Measurements from ENCODE around the gene KCNK1. TPM values are rescaled to one million over a fixed set of nuclear protein-coding genes. Genes with fewer than 3 reads are reported as not detected.
"Not testable (repeated sequence)": the region's sequence is repeated elsewhere in the genome, so short reads cannot be mapped to it uniquely, and the experiment has no call there.

The KCNK1 gene
- total RNA-seq, 1 experiment from 2014 or later, result 60.6 TPM

- Histone ChIP-seq H3K9me2 (ENCODE audit: insufficient read depth) (no peaks in the 10 kb centered on the region), H3K36me3 (ENCODE audit: low read depth) (peaks cover 25% of the 10 kb centered on the region), H3K4me3 (peak overlapping the region; percentile 62), H3K9me3 (ENCODE audit: insufficient read depth, low read depth) (no peaks in the 10 kb centered on the region), H3K4me2 (peak overlapping the region; percentile 87), H3K27me3 (ENCODE audit: insufficient read depth, low read depth) (no peaks in the 10 kb centered on the region), H3K79me2 (ENCODE audit: low read depth) (peaks cover 56% of the 10 kb centered on the region), H3F3A (ENCODE audit: insufficient read depth, low read depth) (peaks cover 35% of the 10 kb centered on the region; the same call in 1 of the 2 replicates), H2AFZ (peak overlapping the region; percentile 81), H4K20me1 (ENCODE audit: insufficient read depth) (no peaks in the 10 kb centered on the region), H3K27ac (peak overlapping the region; percentile 88), H3K4me1 (replicated peaks; ENCODE audit: insufficient read depth) (peaks cover 25% of the 10 kb centered on the region)
- TF ChIP-seq EZH2 (IDR thresholded peaks at IDR 0.05; ENCODE audit: low read depth) (no peak), CTCF (conservative IDR thresholded peaks at IDR 0.05) (no peak)
- intact Hi-C loops (cut with micrococcal nuclease; ENCODE audit: unreplicated experiment), result loop anchor here (1.0 to 10.0 kb wide), 7 partner anchors 21 to 450 kb away; no protein-coding TSS in a partner anchor
- CTCF ChIA-PET, result no interaction called here
- peak; percentile 65 to 79 for DNase-seq
- POLR2A ChIA-PET (ENCODE audit: unreplicated experiment), result interaction anchor here (0.6 to 0.7 kb wide), 2 partner anchors 176 to 600 kb away, joined by 3 to 4 read pairs; no protein-coding TSS in a partner anchor
- BruUV-seq (replicated peaks), result TSS peak; percentile 39
Measured at GRCh38 chr1:233614743-233615521, 1.0 kb downstream of the KCNK1 start.

- ChIA-PET POLR2A (ENCODE audit: unreplicated experiment) (no interaction called here), CTCF (no interaction called here)
- TF ChIP-seq EZH2 (IDR thresholded peaks at IDR 0.05; ENCODE audit: low read depth), result no peak
- TF ChIP-seq CTCF (conservative IDR thresholded peaks at IDR 0.05), result no peak
- peak overlapping the region; percentile 81 for H2AFZ ChIP-seq
- peaks cover 30% of the 10 kb centered on the region for H3K36me3 ChIP-seq (ENCODE audit: low read depth)
- H3F3A ChIP-seq (ENCODE audit: insufficient read depth, low read depth), result peaks cover 35% of the 10 kb centered on the region; the same call in 1 of the 2 replicates
- H3K4me2 ChIP-seq, result peak overlapping the region; percentile 87
- peaks cover 62% of the 10 kb centered on the region for H3K79me2 ChIP-seq (ENCODE audit: low read depth)
- peaks cover 25% of the 10 kb centered on the region for H3K4me1 ChIP-seq (replicated peaks; ENCODE audit: insufficient read depth)
- H3K9me2 ChIP-seq (ENCODE audit: insufficient read depth), result no peaks in the 10 kb centered on the region
- BruUV-seq (replicated peaks), result no TSS peak
- peak overlapping the region; percentile 62 for H3K4me3 ChIP-seq
- no peaks in the 10 kb centered on the region for H3K9me3 ChIP-seq (ENCODE audit: insufficient read depth, low read depth)
- peak overlapping the region; percentile 88 for H3K27ac ChIP-seq
- no peaks in the 10 kb centered on the region for H4K20me1 ChIP-seq (ENCODE audit: insufficient read depth)
- intact Hi-C loops (cut with micrococcal nuclease; ENCODE audit: unreplicated experiment), result loop anchor here (1.0 to 10.0 kb wide), 7 partner anchors 21 to 449 kb away; no protein-coding TSS in a partner anchor
- DNase-seq, result no peak
- no peaks in the 10 kb centered on the region for H3K27me3 ChIP-seq (ENCODE audit: insufficient read depth, low read depth)
Measured at GRCh38 chr1:233615571-233615970, 1.7 kb downstream of the KCNK1 start.

DNA sequence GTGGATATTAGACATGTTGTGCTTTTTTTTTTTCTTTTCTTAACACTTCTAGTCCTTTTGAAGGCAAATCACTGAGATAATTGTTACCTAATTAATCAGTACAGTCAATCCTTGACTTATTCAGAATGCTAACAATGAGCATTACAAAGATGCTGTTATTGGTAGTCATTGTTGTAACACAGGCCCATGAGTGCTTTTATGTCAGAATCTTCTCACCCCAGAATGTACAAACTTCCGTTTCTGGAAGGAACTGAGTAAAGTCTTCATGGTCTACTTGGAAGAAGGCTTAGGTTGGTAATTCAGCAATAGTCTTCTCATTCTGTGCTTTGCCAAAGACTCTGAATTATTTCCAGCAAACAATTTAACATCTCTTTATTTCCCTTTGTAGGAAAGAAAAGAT is 3.1 kb downstream of the KCNK1 start:
- peaks cover 34% of the 10 kb centered on the region; the same call in 1 of the 2 replicates for H3F3A ChIP-seq (ENCODE audit: insufficient read depth, low read depth)
- no peaks in the 10 kb centered on the region for H3K27me3 ChIP-seq (ENCODE audit: insufficient read depth, low read depth)
- BruUV-seq (replicated peaks), result no TSS peak
- peak overlapping the region; percentile 88 for H3K27ac ChIP-seq
- peaks cover 76% of the 10 kb centered on the region for H3K79me2 ChIP-seq (ENCODE audit: low read depth)
- CTCF ChIA-PET, result interaction anchor here (0.5 kb wide), 1 partner anchor 355 kb away, joined by 3 read pairs; no protein-coding TSS in a partner anchor
- peak overlapping the region; percentile 62 for H3K4me3 ChIP-seq
- peaks cover 25% of the 10 kb centered on the region for H3K4me1 ChIP-seq (replicated peaks; ENCODE audit: insufficient read depth)
- no peak overlapping the region for H2AFZ ChIP-seq
- no peaks in the 10 kb centered on the region for H3K9me3 ChIP-seq (ENCODE audit: insufficient read depth, low read depth)
- POLR2A ChIA-PET (ENCODE audit: unreplicated experiment), result no interaction called here
- H3K36me3 ChIP-seq (ENCODE audit: low read depth), result peaks cover 38% of the 10 kb centered on the region
- intact Hi-C loops (cut with micrococcal nuclease; ENCODE audit: unreplicated experiment), result loop anchor here (10.0 kb wide), 1 partner anchor 448 kb away; no protein-coding TSS in a partner anchor
- H3K4me2 ChIP-seq, result peak overlapping the region; percentile 87
- H3K9me2 ChIP-seq (ENCODE audit: insufficient read depth), result no peaks in the 10 kb centered on the region
- no peaks in the 10 kb centered on the region; the same call in 1 of the 2 replicates for H4K20me1 ChIP-seq (ENCODE audit: insufficient read depth)
- DNase-seq, result no peak
- no peak for TF ChIP-seq CTCF (conservative IDR thresholded peaks at IDR 0.05)
- no peak for TF ChIP-seq EZH2 (IDR thresholded peaks at IDR 0.05; ENCODE audit: low read depth)

GRCh38 chr1:233619414-233619813 is 5.5 kb downstream of the KCNK1 start:
- H2AFZ ChIP-seq; H3K27me3 ChIP-seq (ENCODE audit: insufficient read depth, low read depth); CTCF ChIA-PET; H3K4me3 ChIP-seq; H4K20me1 ChIP-seq (ENCODE audit: insufficient read depth); BruUV-seq (replicated peaks); DNase-seq; H3K27ac ChIP-seq; H3K9me3 ChIP-seq (ENCODE audit: insufficient read depth, low read depth); H3K9me2 ChIP-seq (ENCODE audit: insufficient read depth); POLR2A ChIA-PET (ENCODE audit: unreplicated experiment); H3K4me2 ChIP-seq: not testable (repeated sequence)
- Histone ChIP-seq H3K4me1 (replicated peaks; ENCODE audit: insufficient read depth) (peaks cover 18% of the 10 kb centered on the region), H3K36me3 (ENCODE audit: low read depth) (peaks cover 52% of the 10 kb centered on the region), H3F3A (ENCODE audit: insufficient read depth, low read depth) (peaks cover 22% of the 10 kb centered on the region; the same call in 1 of the 2 replicates), H3K79me2 (ENCODE audit: low read depth) (peaks cover 98% of the 10 kb centered on the region)
- intact Hi-C loops (cut with micrococcal nuclease; ENCODE audit: unreplicated experiment), result loop anchor here (10.0 kb wide), 1 partner anchor 445 kb away; no protein-coding TSS in a partner anchor
